K562 (cell line): ENCODE results near the gene CLIC1. TPM values are rescaled to one million over a fixed set of nuclear protein-coding genes. Genes with fewer than 3 reads are reported as not detected.
A peak's percentile ranks its signal among the peaks of the same experiment; 100 is the strongest.

Experiments
- CBX2 ChIP-seq: fragments of 200-600 bp; sonication (generic); IDR thresholded peaks from one replicate; pipeline ENCODE4 v1.6.1; 2012; ENCODE audit warnings: mild to moderate bottlenecking, low read length, inconsistent platforms; ENCODE audit not compliant: insufficient read depth, poor library complexity, severe bottlenecking
- CBX3 ChIP-seq, 2 experiments: IDR thresholded peaks; 1 replicate in 1 of 2; 2 replicates in 1 of 2; pipeline ENCODE4 v1.6.1; 2012; ENCODE audit warnings: inconsistent platforms in 2 of 2, low read length in 2 of 2, borderline replicate concordance in 1 of 2, control low read depth in 1 of 2
- ETS2 ChIP-seq: IDR thresholded peaks from 2 replicates; pipeline ENCODE4 v1.6.1; 2016; ENCODE audit warnings: borderline replicate concordance, missing genetic modification characterization, mild to moderate bottlenecking, moderate library complexity, missing compliant biosample characterization; ENCODE audit not compliant: poor library complexity, severe bottlenecking
- GATAD2B ChIP-seq: fragments of 450-650 bp; IDR thresholded peaks from 2 replicates; pipeline ENCODE4 v1.6.1; 2017; ENCODE audit warnings: mild to moderate bottlenecking, borderline replicate concordance
- HSF4 ChIP-seq: fragments of 250-450 bp; sonication (Bioruptor Pico); IDR thresholded peaks from 2 replicates; pipeline ENCODE4 v2.1.2; 2022; ENCODE audit warnings: mild to moderate bottlenecking, moderate library complexity, borderline replicate concordance
- MED1 ChIP-seq: sonication (generic); formaldehyde crosslinking; IDR thresholded peaks from 2 replicates; pipeline ENCODE4 v1.8.1; 2023; ENCODE audit warnings: missing genetic modification reagents, borderline replicate concordance
- SREBF1 ChIP-seq: fragments of 150-350 bp; IDR thresholded peaks from 2 replicates; pipeline ENCODE4 v1.6.1; 2014; ENCODE audit warnings: antibody characterized with exemption, low read depth, low read length, borderline replicate concordance
- USF1 ChIP-seq: sonication (generic); formaldehyde crosslinking; IDR thresholded peaks from 2 replicates; pipeline ENCODE4 v1.9.0; 2022; ENCODE audit warnings: mild to moderate bottlenecking, missing genetic modification reagents
- ZNF197 ChIP-seq: fragments of 200-800 bp; sonication (Bioruptor generic); IDR thresholded peaks from 2 replicates; pipeline ENCODE4 v1.6.1; 2016; ENCODE audit warnings: low read depth, missing genetic modification characterization, missing compliant biosample characterization
- ZNF277 ChIP-seq: fragments of 250-450 bp; sonication (Bioruptor Pico); IDR thresholded peaks from 2 replicates; pipeline ENCODE4 v1.8.0; 2022; ENCODE audit warnings: inconsistent platforms, mild to moderate bottlenecking, moderate library complexity, borderline replicate concordance
- ZNF398 ChIP-seq: fragments of 250-450 bp; sonication (Bioruptor Pico); IDR thresholded peaks from 2 replicates; pipeline ENCODE4 v1.8.0; 2021; ENCODE audit warnings: moderate library complexity, mild to moderate bottlenecking, inconsistent platforms
- ZNF407 ChIP-seq: fragments of 450-650 bp; IDR thresholded peaks from 2 replicates; pipeline ENCODE4 v1.6.1; 2016; ENCODE audit warnings: low read depth
- ZNF586 ChIP-seq: fragments of 450-650 bp; formaldehyde crosslinking; conservative IDR thresholded peaks from 2 replicates; pipeline ENCODE4 v1.4.0; 2020; ENCODE audit warnings: mild to moderate bottlenecking, moderate library complexity
- polyA plus RNA-seq, 8 experiments: library from polyadenylated mRNA; depleted of rRNA in 4 of 8; stranded (reverse) in 5 of 8; unstranded in 3 of 8; fragments of >200 nt; fragmentation: Nextera tagmentation in 2 of 8; fragmentation: Illumina TruSeq in 1 of 8; extraction: Ambion mirVana in 2 of 8; extraction: Trizol in 1 of 8; gene quantifications; 2 replicates each; pipeline versions ENCODE4 v1.2.1 to v1.2.3, GENCODE V29; 2011 to 2014; ENCODE audit warnings: inconsistent platforms in 1 of 8, missing spikeins in 1 of 8
- total RNA-seq, 7 experiments: library from RNA; depleted of rRNA in 6 of 7; stranded (reverse); fragments of >200 nt in 6 of 7; fragmentation: Illumina TruSeq in 2 of 7; extraction: Trizol in 2 of 7; gene quantifications; 2 replicates each; pipeline versions ENCODE4 v1.2.1 to v1.2.3, GENCODE V29; 2011 to 2021; ENCODE audit warnings: low replicate concordance in 1 of 7

CLIC1 gene
- total and polyA plus RNA-seq, 9 of the 15 experiments (the other 6 are each of a cell fraction or from before 2014, with no cell fraction given): 1,267 to 2,419 (median 1,808) TPM

- TF ChIP-seq HSF4 (CRISPR knock-in tag) (no peak), SREBF1 (peak; percentile 91), ZNF398 (no peak), CBX2 (no peak), CBX3 (IDR thresholded peaks at IDR 0.05; ENCODE audit: borderline replicate concordance in 1 of 2, low read length in 2 of 2) (peak in 1 of 2 experiments; percentile 63; a peak in 1 of 3 replicates), ETS2 (tag) (no peak), GATAD2B (no peak), ZNF277 (CRISPR knock-in tag) (no peak), MED1 (CRISPR knock-in tag) (no peak), ZNF197 (CRISPR knock-in tag) (peak; percentile 76; the same call in 1 of the 2 replicates), USF1 (no peak; the same call in 1 of the 2 replicates), ZNF407 (peak; percentile 100), ZNF586 (0 out of 2 replicates have a peak, but pooled peaks have one; percentile 3)
Measured at GRCh38 chr6:31702819-31703716, 33.3 kb downstream of the CLIC1 start, which contains the start of gene ABHD16A (continued).
